HUDEP-2 (cell line): ENCODE data around the gene KDM4B.

Experiments used
- DNase-seq, 76 experiments: peaks; one replicate each; lab custom pipeline; 2025; ENCODE audit not compliant: unreplicated experiment in 76 of 76; lab: John Stamatoyannopoulos, UW

The KDM4B gene

DNA sequence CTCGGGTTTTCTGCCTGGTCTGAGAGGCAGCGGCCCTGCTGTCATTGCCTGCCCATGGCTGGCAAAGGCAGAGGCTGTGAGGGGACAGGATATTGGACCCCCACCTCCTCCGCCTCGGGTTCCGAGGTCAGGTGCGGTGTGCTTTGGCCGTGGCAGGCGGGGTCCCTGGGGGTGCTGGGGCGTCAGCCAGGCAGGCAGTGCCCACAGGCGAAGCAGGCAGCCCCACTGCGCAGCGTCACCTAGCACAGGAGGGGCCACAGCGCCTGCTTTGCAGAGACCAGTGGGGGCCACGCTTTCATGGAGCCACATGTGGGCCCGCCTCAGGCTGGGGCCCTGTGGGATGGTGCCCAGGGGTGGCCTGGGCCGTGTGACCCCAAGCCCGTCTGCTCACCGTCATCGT lies 96.0 kb downstream of the KDM4B start:
- no peak for DNase-seq

GRCh38 chr19:5065663-5066093 lies 96.8 kb downstream of the KDM4B start:
- no peak for DNase-seq

- DNase-seq = no peak
These were observed 97.9 kb downstream of the KDM4B start for GRCh38 chr19:5066768-5067167.

- DNase-seq = no peak
These were observed 98.8 kb downstream of the KDM4B start for GRCh38 chr19:5067678-5068077.

- DNase-seq = no peak
These were observed 99.5 kb downstream of the KDM4B start for GRCh38 chr19:5068233-5069072.

DNA sequence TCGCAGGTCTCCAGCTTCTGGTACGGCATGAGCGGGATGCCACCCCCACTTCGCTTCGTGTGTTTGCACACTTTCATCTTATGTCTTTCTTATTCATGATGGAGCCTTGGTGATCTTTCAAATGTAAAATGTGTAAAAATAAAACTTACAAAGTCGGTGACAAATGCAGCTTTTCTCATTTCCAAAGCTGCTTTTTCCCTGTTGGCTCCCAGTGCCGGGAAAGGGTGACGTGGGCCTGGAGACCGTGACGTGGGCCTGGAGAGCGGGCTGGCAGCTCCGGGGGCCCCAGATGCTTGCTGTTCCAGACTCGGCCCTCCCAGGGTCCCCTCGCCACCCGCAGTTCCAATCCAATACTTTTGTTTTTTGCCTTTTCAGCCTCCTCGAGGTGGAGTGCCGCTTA lies 101.4 kb downstream of the KDM4B start:
- DNase-seq = no peak

GRCh38 chr19:5070930-5071329 lies 102.0 kb downstream of the KDM4B start:
- DNase-seq = no peak

DNA sequence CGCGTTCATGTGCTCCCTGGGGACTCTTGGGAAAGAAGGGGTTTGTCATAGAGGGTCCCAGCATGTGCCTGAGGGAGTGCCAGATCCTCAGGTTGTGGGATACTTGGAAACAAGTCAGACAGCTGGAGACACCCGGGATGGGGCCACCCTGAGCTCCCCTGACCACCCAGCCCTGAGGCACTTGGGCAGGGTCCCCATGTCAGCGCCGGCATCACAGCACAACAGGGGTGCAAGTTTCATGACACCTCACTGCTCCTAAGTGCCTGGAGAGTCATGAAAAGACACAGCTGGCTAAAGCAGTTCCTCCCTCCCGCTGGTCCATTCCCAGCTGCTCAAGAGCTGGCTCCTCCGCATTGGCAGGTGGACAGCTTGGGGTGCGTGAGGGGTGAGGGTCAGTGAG lies 102.7 kb downstream of the KDM4B start:
- DNase-seq = no peak

- DNase-seq = no peak
These were observed 103.2 kb downstream of the KDM4B start for GRCh38 chr19:5072115-5072514.

- DNase-seq = no peak
These were observed 104.4 kb downstream of the KDM4B start for GRCh38 chr19:5073153-5073844.

GRCh38 chr19:5074407-5074806 lies 105.5 kb downstream of the KDM4B start:
- DNase-seq = no peak

GRCh38 chr19:5074830-5075394 lies 106.0 kb downstream of the KDM4B start:
- no peak for DNase-seq

DNA sequence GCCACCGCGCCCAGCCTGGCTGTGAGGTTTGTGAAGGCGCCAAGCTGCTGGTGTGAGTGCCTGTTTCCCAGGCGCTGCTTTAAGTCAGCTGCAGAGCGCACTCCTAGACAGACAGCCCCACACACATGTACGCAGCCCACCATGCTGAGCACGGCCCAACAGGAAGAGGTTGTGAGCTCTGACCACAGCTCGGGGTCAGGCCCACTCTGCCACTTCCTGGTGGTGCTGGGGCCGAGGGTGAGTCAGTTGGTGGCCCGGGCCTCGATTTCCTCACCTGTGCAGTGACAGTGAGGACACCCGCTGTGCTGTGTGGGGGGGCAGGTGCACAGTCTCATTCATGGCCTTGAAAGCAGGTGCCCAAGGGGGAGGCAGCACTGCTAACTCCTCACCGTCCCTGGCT lies 106.7 kb downstream of the KDM4B start:
- no peak for DNase-seq

- DNase-seq = no peak
These were observed 107.7 kb downstream of the KDM4B start for GRCh38 chr19:5076440-5077208.

DNA sequence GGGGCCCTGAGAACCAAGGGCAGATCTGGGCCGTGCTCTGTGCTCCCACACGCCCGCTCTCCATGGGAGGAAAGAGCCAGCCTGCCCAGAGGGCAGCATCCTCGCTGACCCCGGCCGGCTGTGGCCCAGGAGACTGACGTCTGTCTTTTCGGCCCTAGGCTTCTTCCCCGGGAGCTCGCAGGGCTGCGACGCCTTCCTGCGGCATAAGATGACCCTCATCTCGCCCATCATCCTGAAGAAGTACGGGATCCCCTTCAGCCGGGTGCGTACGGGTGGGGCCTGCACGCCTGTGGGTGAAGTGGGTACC lies 108.2 kb downstream of the KDM4B start:
- no peak for DNase-seq

GRCh38 chr19:5078182-5078581 lies 109.3 kb downstream of the KDM4B start:
- no peak for DNase-seq

- no peak for DNase-seq
These were observed 109.8 kb downstream of the KDM4B start for GRCh38 chr19:5078666-5079065.

DNA sequence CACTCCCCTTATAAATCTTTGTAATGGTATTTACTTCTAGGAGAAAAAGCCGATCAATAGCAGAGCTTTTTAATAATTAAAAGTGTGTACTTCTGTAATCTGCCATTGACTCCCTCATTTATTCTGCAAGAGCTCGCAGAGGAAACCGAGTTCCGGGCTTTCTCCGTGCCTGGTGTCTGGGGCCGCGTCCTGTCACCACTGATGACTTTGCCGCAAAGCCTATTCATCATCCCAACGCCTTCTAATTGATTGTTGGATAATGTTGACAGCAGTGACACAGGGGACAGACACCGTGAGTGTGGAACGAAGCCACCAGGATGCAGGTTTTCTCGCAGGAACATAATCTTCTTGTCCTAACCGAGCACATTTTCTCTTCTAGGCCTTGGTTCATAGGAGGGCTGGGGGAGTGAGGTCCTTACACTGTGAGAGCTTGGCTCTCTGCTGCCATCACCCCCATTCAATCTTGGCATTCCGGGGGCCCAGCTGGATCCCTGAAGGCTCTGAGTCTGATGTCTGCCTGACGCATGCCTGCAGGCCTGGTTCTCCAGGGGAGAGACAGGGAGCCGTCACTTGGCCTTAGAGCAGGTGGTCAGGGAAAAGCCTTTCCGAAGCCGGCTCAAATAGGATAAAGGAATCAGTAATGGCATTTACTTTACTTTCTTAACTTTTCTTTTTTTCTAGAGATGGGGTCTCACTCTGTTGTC lies 110.3 kb downstream of the KDM4B start:
- no peak for DNase-seq

GRCh38 chr19:5080030-5080654 lies 111.2 kb downstream of the KDM4B start:
- DNase-seq = no peak

- DNase-seq = no peak
These were observed 111.9 kb downstream of the KDM4B start for GRCh38 chr19:5080809-5081208.
